ENCODE results near the gene CYP26B1. TPM values are rescaled to one million over a fixed set of nuclear protein-coding genes. Genes with fewer than 3 reads are reported as not detected.

Gene CYP26B1
- total and polyA plus RNA-seq, 2 of the 8 experiments (the other 6 are each of a cell fraction or from before 2014, with no cell fraction given): 0.06 to 0.69 TPM

DNA sequence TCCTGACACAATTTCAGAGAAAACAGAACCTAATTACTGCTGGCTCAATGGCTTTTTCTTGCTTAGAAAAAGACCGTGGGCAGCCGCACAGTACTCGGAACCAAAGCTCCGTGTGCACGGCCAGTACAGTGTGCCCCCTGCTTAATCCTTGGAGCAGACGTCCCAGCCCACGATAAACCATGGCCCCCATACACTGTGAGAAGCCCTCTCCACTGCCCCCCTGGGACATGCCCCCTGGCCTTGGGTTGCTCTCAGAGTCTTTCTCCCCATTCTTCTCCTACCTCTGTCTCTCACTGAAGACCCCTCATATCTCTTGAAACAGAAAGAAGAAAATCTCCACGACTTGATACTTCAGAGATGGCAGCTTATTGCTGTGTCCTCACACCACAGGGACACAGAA lies 44.0 kb downstream of the CYP26B1 start (continued):
- TF ChIP-seq HDAC2 (IDR thresholded peaks at IDR 0.05; ENCODE audit: borderline replicate concordance in 1 of 2, low read depth in 2 of 2, low read length in 2 of 2) (no peak), RFX5 (IDR thresholded peaks at IDR 0.05; ENCODE audit: borderline replicate concordance, low read depth, low read length) (no peak)

All from H1 (cell line).